SIG-M5 treated with dmso at 0.1 percent for 504 hours (cell line): Measurements from ENCODE around the gene LRRTM1.

ENCODE experiments used
- DNase-seq: peaks from one replicate; lab custom pipeline; 2025; ENCODE audit not compliant: unreplicated experiment; lab: John Stamatoyannopoulos, UW

The LRRTM1 gene

GRCh38 chr2:80303006-80303908 lies 1.3 kb downstream of the LRRTM1 start:
- DNase-seq = no peak

- DNase-seq = no peak
These were observed 2.1 kb downstream of the LRRTM1 start for GRCh38 chr2:80302314-80303005.

DNA sequence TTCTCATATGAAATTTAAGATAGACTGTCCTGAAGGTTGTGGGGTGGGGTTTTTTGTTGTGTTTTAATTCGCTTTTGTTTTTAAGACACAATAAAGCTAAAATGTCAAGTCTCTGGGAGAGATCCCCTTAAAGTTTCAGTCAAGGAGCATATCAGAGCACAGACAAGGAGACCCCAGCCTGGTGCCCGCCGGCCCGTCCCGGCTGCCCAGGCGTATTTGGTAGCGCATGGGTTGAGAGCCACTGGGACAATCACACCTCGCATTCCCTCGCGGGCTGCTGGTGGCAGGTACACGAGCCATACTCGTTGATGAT lies 2.6 kb downstream of the LRRTM1 start:
- DNase-seq = no peak

DNA sequence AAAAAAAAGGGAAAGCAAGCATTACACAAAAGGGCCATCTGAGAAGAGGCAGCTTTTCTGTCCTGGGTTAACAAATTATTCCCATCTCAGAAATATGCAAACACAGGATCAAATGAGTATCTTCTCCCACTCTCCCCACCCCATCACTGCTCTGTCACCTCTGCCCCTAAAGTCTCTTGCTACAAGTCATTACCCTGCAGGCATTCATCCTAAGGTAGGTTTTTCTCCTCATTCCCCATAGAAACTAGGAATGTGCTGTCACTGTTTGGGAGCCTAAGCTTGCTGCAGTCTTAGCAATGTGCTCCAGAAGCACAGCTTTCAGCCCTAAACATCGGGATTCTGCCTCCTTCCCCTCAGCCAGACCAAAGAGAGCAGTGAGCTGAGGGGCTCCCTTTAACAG lies 3.6 kb downstream of the LRRTM1 start:
- no peak for DNase-seq

DNA sequence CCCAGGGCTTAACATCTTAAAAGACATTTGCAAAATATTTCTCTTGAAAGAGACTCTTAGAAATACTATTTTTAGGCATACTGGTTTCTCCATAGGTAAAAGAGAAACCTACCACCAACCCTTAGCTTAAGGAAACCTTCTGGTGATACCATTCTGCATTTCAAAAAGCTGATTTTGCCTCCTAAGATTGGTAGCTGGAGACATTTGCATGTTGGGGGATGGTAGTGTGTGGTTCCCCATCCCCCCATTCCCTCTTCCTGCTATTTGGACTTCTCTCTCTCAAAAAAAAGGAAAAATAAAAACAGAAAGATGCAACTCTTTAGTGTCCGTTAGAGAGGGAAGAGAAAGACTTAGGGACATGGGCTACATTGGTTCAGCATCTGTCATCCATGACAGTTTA lies 4.2 kb downstream of the LRRTM1 start:
- no peak for DNase-seq

- no peak for DNase-seq
These were observed 4.9 kb downstream of the LRRTM1 start for GRCh38 chr2:80299661-80300060.

- DNase-seq = no peak
These were observed 5.6 kb downstream of the LRRTM1 start for GRCh38 chr2:80298954-80299353.

DNA sequence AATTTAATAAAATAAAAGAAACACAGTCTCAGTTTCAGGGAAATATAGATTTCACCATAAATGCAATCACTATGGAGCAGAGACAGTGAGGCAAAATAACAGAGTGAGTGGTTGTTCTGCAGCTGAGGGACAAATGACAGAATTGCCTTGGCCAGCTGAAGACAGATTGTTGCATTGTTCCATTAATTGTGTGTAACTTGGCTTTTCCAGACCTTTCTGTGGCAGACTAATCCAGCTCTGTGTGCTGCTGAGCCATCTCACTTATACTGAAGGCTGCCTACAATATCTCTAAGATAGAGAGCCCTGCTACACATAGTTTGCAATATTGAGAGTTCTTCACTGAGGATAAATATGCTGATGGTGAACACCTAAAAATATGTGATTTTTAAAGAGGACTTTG lies 11.5 kb downstream of the LRRTM1 start:
- no peak for DNase-seq

DNA sequence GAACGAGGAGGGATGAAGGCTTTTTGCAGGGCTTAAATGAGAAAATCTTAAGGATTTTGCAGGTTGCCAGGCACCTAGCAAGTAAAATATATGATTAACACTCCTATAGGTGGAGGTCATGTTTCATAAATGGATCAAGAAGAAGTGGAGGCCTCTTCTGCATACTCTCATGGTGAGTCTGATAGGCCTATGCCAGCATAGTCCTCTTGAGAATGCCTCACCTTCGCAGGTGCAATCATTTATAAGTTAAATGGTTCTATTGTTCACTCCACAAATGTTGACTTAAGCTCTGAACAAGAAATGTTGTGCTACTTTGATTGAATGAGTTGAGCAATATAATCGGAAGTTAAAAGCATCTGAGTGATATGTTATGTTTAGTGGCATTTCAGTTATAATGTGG lies 12.1 kb downstream of the LRRTM1 start:
- DNase-seq = no peak

GRCh38 chr2:80291656-80292055 lies 12.9 kb downstream of the LRRTM1 start:
- no peak for DNase-seq

DNA sequence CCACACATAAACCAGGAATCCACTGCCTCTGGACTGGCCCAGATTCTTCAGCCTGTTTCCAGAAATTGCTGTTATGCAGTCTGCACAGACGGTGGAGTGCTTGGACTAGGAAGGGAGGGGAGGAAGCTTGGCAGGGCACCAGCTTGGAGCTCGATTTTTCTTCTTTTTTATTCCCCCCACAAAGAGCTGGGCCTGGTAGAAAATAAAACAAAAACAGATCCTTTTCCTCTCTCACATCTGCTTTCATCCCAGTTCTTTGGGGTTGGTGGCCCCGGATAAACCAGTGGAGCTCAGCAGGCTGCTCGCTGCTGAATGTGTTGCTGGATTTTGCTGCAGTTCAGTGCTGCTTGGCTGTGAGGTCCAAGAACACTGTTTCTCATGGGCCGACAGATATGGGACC lies 16.0 kb downstream of the LRRTM1 start:
- DNase-seq = no peak

DNA sequence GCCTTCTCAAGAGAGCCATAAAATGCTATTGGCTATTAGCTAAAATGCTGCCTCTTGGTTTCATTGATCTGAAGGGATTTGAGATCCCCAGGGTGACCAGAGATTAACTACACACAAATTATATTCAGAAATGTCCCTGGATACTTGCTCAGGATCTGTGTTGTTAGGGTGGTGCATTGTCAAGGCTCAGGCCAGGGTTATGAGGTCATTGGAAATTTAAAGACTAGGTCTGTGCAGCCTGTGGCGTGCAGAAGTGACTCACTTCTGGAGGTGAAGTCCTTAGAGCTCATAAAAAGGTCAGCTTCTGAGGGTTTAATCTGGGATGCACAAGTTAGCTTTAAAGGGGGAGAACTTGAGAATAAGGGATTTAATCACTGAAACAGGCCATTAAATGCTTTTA lies 23.5 kb downstream of the LRRTM1 start:
- DNase-seq = no peak

DNA sequence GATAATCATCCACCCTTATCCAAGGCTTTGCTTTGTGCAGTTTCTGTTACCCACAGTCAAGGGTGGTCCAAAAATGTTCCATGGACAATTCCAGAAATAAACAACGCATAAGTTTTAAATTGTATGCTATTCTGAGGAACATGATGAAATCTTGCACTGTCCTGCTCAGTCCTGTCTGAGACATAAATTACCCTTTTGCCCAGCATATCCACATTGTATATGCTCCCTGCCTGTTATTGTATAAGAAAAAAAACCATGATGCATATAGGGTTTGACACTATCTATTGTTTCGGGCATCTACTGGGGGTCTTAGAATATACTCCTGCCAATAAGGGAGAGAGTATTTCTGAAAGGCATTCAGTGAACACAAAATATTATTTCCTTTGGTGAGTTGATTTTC lies 24.0 kb downstream of the LRRTM1 start:
- DNase-seq = no peak

DNA sequence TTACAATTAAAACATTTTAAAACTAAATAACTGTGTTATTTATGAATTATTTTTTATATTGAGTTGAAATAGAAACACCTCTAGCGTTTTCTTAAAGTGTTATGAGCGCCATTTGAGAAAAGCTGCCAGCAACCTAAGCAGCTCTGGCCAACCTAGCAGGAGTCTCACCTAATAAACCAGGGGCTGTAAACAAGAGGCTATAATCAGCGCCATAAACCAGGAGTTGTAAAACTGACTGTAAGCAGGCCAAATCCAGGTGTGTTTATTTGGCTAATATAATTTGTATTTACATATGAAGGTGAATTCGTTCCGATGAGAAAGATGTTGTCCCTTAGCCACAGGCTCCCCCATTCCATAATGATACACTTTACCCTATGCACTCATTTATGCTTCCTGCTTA lies 34.7 kb downstream of the LRRTM1 start:
- no peak for DNase-seq

DNA sequence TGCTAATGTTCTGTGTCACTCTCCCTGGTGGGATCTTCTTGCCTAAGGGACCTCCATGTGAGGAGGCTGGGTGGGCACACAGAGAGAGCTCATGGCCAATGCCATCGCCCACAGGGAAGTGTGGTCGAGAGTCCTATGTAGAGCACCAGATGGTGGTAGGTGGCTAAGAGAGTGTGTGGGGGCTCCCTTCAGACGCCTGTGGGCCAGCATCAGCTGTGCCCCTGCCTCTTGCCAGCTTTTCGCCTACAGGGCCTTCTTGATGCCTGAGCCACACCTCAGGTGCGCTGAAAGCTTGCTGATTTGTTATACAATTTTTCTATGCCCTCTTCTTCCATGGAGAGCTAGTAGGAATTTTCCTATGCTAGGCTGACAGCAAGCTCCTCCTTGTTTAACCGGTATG lies 38.3 kb downstream of the LRRTM1 start:
- no peak for DNase-seq

DNA sequence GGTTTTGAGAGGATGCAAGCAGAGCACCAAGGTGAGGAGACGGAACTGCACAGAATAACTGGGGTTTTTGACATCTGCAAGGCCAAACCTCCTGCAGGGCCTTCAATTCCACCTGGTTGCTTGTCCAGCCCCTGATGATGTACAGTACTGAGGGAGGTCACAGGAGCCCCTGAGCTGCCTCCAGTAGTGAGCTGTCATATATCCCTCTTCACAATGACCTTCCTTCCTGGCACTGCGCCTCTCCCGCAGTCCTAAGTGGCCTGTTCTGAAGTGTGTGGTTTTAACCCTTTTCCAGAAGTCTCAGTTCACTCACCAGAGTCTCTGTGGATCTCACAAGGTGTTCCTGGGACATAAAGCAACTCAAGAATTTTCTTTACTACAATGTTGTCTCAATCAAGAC lies 45.3 kb downstream of the LRRTM1 start:
- no peak for DNase-seq

GRCh38 chr2:80258793-80259192 lies 45.8 kb downstream of the LRRTM1 start:
- DNase-seq = no peak

GRCh38 chr2:80258341-80258740 lies 46.2 kb downstream of the LRRTM1 start:
- DNase-seq = no peak

GRCh38 chr2:80257450-80257849 lies 47.1 kb downstream of the LRRTM1 start:
- DNase-seq = no peak

DNA sequence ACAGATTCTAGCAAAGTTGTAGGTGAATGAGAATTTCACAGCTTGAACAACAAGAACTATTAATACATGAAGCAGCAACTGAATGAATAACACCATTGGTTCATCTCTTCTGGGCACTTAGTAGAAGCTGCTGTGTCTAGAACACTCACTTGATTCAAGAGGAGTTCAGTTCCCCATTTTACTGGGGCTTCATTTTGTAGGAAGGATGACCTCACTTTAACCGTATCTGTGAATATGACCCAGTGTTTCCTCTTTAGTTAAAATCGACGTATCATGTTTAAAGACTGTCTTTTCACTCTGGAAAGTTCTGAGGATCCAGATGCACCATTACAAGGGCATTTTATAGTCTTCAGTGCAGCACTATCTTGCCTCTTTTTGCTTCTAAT lies 47.8 kb downstream of the LRRTM1 start:
- DNase-seq = peak; percentile 0

DNA sequence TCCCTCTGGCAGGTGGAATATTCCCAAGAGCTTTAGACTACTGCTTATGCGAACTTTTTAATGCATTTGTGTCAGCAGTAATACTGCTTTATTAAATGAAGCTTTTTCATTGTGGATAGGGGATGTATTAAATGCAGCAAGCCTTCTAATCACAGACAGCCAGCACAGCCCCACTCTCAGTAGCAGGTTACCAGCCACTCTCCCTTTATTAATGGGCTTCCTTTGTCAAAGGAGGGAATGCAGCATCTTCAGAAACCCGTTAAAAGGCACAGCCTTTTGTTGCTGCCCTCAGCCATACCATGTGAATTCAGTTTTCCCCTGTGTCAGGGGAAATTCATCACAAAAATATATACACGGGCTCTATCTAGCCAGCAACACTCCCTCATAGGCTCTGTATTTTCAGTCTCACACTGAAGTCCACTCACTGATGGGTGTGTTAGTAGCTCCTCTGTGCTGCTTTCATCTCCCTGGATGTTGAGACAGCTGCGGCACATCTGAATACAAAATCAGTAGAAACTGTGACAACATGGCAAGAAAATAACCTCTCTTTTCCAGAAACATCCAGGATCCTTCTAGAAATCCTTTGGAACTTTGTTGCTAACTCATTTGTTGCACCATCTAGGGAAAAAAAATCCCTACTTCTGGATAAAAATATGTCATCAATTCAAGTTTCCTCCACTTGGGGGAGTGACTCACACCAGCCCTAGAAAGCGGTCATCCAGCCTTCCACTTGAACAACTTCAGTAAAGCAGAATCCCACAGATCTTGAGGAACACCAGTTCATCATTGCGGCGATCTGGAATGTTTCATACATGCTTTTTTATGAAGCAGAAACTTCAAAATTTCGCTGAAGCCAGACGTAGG lies 48.4 kb downstream of the LRRTM1 start:
- DNase-seq = no peak
